Measurements from ENCODE around the gene PTPN7.

Gene PTPN7

DNA sequence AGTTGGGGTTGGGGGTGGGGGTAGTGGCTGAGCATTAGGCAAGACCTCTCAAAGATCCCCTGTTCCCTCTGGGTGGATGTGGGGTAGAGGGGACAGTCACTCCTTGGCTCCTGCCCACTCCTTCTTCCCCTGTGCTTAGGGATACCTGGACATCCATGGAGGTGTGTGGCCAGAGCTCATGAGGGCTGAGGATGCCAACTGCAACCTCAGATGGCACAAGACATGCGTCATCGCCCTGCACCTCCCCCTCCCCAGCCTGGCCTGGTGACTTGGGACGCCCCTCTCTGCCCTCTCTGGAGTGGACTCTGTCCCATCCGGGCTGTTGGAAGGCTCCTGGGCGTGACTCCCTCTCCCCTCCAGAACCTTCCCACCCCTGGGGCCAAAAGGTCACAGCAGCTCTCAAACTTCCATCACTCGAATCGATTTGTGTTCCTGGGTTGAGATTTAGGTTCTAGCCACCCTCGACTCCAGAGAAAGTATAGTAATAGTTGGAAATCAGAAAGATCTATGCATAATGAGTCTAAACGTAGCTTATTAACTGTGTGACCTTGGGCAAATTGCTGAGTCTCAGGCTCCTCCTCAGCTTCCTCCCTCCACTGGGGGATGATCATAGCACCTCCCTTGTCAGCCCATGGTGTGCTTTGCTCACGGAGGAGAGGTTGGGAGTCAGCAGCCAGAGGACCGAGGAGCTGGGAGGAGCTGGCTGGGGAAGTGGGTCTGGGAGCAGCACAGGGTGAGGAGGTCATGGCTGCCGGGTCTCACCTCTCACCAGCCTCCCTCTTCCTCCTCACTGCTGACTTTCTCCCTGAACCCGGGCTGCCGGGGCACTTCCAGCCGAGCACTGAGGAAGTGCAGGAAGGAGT lies 2.2 kb upstream of the PTPN7 start:
- Histone ChIP-seq H3K9ac (ENCODE audit: low read length) (no peak overlapping the region), H3K9me3 (ENCODE audit: insufficient read depth, low read length) (no peaks in the 10 kb centered on the region), H3K27me3 (ENCODE audit: low read length) (no peaks in the 10 kb centered on the region), H3K36me3 (ENCODE audit: low read length) (no peaks in the 10 kb centered on the region), H3K4me2 (ENCODE audit: low read depth, low read length, poor library complexity, severe bottlenecking) (no peak overlapping the region), H3K79me2 (ENCODE audit: insufficient read depth, low read length) (peaks cover 10% of the 10 kb centered on the region; the same call in 1 of the 2 replicates), H3K4me3 (ENCODE audit: insufficient read depth, low read length, poor library complexity, severe bottlenecking) (no peak overlapping the region), H2AFZ (ENCODE audit: low read depth, low read length, severe bottlenecking) (no peak overlapping the region), H3K27ac (ENCODE audit: low read depth, low read length) (no peak overlapping the region), H3K9me2 (replicated peaks; ENCODE audit: insufficient read depth, low read length) (no peaks in the 10 kb centered on the region), H3F3A (ENCODE audit: insufficient read depth) (no peaks in the 10 kb centered on the region; the same call in 1 of the 2 replicates), H4K20me1 (ENCODE audit: low read depth, low read length) (no peaks in the 10 kb centered on the region)
- no peak for TF ChIP-seq EZH2phosphoT487 (conservative IDR thresholded peaks at IDR 0.05; ENCODE audit: low read length)
- TF ChIP-seq, protein P1, sequence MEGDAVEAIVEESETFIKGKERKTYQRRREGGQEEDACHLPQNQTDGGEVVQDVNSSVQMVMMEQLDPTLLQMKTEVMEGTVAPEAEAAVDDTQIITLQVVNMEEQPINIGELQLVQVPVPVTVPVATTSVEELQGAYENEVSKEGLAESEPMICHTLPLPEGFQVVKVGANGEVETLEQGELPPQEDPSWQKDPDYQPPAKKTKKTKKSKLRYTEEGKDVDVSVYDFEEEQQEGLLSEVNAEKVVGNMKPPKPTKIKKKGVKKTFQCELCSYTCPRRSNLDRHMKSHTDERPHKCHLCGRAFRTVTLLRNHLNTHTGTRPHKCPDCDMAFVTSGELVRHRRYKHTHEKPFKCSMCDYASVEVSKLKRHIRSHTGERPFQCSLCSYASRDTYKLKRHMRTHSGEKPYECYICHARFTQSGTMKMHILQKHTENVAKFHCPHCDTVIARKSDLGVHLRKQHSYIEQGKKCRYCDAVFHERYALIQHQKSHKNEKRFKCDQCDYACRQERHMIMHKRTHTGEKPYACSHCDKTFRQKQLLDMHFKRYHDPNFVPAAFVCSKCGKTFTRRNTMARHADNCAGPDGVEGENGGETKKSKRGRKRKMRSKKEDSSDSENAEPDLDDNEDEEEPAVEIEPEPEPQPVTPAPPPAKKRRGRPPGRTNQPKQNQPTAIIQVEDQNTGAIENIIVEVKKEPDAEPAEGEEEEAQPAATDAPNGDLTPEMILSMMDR (IDR thresholded peaks at IDR 0.05; ENCODE audit: insufficient read depth, low read length, poor library complexity, severe bottlenecking): no peak

DNA sequence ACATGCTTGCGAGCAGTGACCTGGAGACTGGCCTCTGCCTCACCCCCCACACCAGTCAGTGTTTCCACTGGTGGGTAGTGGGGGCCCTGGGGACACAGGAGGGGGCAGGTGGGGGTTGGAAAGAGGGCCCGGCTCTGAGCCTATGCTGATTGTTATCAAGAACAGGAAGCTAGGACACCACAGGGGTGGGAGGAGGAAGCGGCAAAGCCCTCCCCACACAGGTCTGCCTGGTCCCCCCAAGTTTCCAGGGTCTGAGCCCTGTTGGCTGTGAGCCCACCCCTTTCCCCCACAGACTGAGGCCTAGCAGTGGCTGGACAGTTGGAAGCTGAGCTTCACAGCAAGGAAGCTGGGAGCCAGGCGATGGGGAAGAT lies 1.6 kb upstream of the PTPN7 start:
- Histone ChIP-seq H3K4me2 (ENCODE audit: low read depth, low read length, poor library complexity, severe bottlenecking) (no peak overlapping the region), H3K9ac (ENCODE audit: low read length) (no peak overlapping the region), H2AFZ (ENCODE audit: low read depth, low read length, severe bottlenecking) (no peak overlapping the region), H3K9me3 (ENCODE audit: insufficient read depth, low read length) (no peaks in the 10 kb centered on the region), H4K20me1 (ENCODE audit: low read depth, low read length) (no peaks in the 10 kb centered on the region), H3K79me2 (ENCODE audit: insufficient read depth, low read length) (peaks cover 10% of the 10 kb centered on the region; the same call in 1 of the 2 replicates), H3K36me3 (ENCODE audit: low read length) (no peaks in the 10 kb centered on the region), H3K27me3 (ENCODE audit: low read length) (no peaks in the 10 kb centered on the region), H3K4me3 (ENCODE audit: insufficient read depth, low read length, poor library complexity, severe bottlenecking) (no peak overlapping the region), H3F3A (ENCODE audit: insufficient read depth) (no peaks in the 10 kb centered on the region; the same call in 1 of the 2 replicates), H3K27ac (ENCODE audit: low read depth, low read length) (no peak overlapping the region), H3K9me2 (replicated peaks; ENCODE audit: insufficient read depth, low read length) (no peaks in the 10 kb centered on the region)
- TF ChIP-seq EZH2phosphoT487 (conservative IDR thresholded peaks at IDR 0.05; ENCODE audit: low read length): no peak
- TF ChIP-seq, protein P1 (IDR thresholded peaks at IDR 0.05; ENCODE audit: insufficient read depth, low read length, poor library complexity, severe bottlenecking): no peak

DNA sequence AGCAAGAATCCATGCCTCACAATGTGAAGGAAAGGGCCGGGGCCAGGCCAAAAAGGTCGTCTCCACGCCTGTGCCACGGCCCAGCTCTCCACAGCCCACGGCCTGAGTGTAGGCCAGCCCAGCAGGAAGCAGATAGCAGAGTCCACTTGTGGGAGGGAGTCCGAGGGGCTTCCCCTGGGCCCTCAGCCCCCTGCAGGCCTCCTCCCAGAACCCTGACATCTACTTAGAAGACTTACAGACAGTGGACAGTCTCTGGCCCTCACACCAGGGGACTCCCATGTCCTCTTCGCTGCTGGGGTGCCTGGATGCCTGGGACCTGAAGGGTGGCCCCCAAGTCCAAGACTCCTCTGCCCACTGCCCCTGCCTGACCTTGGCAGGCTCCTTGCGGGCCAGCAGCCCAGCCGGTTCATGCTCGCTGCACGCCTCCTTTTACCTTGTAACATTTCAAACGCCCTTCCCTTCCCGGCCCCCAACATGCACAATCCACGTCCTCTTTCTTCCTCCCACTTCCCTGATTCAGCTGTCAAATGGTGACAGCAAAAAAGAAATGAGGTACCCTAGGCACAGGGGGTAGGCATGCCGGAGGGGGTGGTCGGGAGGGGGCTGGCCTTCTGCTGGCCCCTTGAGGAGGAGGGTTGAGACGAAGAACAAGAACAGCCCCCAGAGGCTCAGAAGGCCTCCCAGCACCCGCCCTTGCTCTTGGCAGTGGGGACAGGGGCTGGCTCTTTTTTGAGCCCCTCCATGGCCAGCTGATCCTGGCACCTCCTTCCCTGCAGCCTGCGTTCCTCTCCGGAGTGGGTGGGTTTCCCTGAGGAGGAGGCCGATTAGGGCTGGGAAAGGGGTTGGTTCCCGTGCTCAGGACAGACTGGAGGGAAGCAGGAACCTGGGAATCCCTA lies 997 bp upstream of the PTPN7 start:
- no peaks in the 10 kb centered on the region; the same call in 1 of the 2 replicates for H3F3A ChIP-seq (ENCODE audit: insufficient read depth)
- no peaks in the 10 kb centered on the region for H3K27me3 ChIP-seq (ENCODE audit: low read length)
- peak overlapping the region; percentile 76 for H3K9ac ChIP-seq (ENCODE audit: low read length)
- peak overlapping the region; percentile 87 for H3K27ac ChIP-seq (ENCODE audit: low read depth, low read length)
- H4K20me1 ChIP-seq (ENCODE audit: low read depth, low read length): no peaks in the 10 kb centered on the region
- no peaks in the 10 kb centered on the region for H3K9me2 ChIP-seq (replicated peaks; ENCODE audit: insufficient read depth, low read length)
- no peak overlapping the region for H2AFZ ChIP-seq (ENCODE audit: low read depth, low read length, severe bottlenecking)
- H3K4me2 ChIP-seq (ENCODE audit: low read depth, low read length, poor library complexity, severe bottlenecking): peak overlapping the region; percentile 66
- TF ChIP-seq, protein P1 (IDR thresholded peaks at IDR 0.05; ENCODE audit: insufficient read depth, low read length, poor library complexity, severe bottlenecking): no peak
- no peak for TF ChIP-seq EZH2phosphoT487 (conservative IDR thresholded peaks at IDR 0.05; ENCODE audit: low read length)
- no peaks in the 10 kb centered on the region for H3K9me3 ChIP-seq (ENCODE audit: insufficient read depth, low read length)
- no peak overlapping the region for H3K4me3 ChIP-seq (ENCODE audit: insufficient read depth, low read length, poor library complexity, severe bottlenecking)
- peaks cover 10% of the 10 kb centered on the region; the same call in 1 of the 2 replicates for H3K79me2 ChIP-seq (ENCODE audit: insufficient read depth, low read length)
- no peaks in the 10 kb centered on the region for H3K36me3 ChIP-seq (ENCODE audit: low read length)
